ENCODE results near the gene COL15A1.
A peak's percentile ranks its signal among the peaks of the same experiment; 100 is the strongest.

Gene COL15A1

GRCh38 chr9:99044827-99045226 is 101.1 kb downstream of the COL15A1 start:
- H3K4me3 ChIP-seq (ENCODE audit: low read depth, low read length) = no peak overlapping the region
- no peak for DNase-seq (ENCODE audit: low read depth)

GRCh38 chr9:99046068-99046467 is 102.4 kb downstream of the COL15A1 start:
- no peak overlapping the region for H3K4me3 ChIP-seq (ENCODE audit: low read depth, low read length)

GRCh38 chr9:99046542-99047071 is 102.9 kb downstream of the COL15A1 start:
- H3K4me3 ChIP-seq (ENCODE audit: low read depth, low read length) = no peak overlapping the region
- no peak for DNase-seq (ENCODE audit: low read depth)

More at GRCh38 chr9:99046068-99046467, 102.4 kb downstream of the COL15A1 start:
- no peak for DNase-seq (ENCODE audit: low read depth)

- no peak overlapping the region for H3K4me3 ChIP-seq (ENCODE audit: low read depth, low read length)
- no peak for DNase-seq (ENCODE audit: low read depth)
These were observed 105.5 kb downstream of the COL15A1 start for GRCh38 chr9:99049228-99049627.

- DNase-seq (ENCODE audit: low read depth) = no peak
- no peak overlapping the region for H3K4me3 ChIP-seq (ENCODE audit: low read depth, low read length)
These were observed 105.9 kb downstream of the COL15A1 start for GRCh38 chr9:99049641-99050040.

GRCh38 chr9:99050292-99050911 is 106.7 kb downstream of the COL15A1 start:
- peak; percentile 37 for DNase-seq (ENCODE audit: low read depth)
- H3K4me3 ChIP-seq (ENCODE audit: low read depth, low read length) = no peak overlapping the region

- no peak overlapping the region for H3K4me3 ChIP-seq (ENCODE audit: low read depth, low read length)
- no peak for DNase-seq (ENCODE audit: low read depth)
These were observed 107.2 kb downstream of the COL15A1 start for GRCh38 chr9:99050924-99051323.

- DNase-seq (ENCODE audit: low read depth) = no peak
- no peak overlapping the region for H3K4me3 ChIP-seq (ENCODE audit: low read depth, low read length)
These were observed 107.7 kb downstream of the COL15A1 start for GRCh38 chr9:99051406-99051805.

- DNase-seq (ENCODE audit: low read depth) = no peak
- no peak overlapping the region for H3K4me3 ChIP-seq (ENCODE audit: low read depth, low read length)
These were observed 108.1 kb downstream of the COL15A1 start for GRCh38 chr9:99051851-99052250.

GRCh38 chr9:99052815-99053715 is 109.4 kb downstream of the COL15A1 start:
- H3K4me3 ChIP-seq (ENCODE audit: low read depth, low read length) = no peak overlapping the region
- DNase-seq (ENCODE audit: low read depth) = no peak

GRCh38 chr9:99054581-99054980 is 110.9 kb downstream of the COL15A1 start:
- H3K4me3 ChIP-seq (ENCODE audit: low read depth, low read length) = no peak overlapping the region
- DNase-seq (ENCODE audit: low read depth) = no peak

- no peak for DNase-seq (ENCODE audit: low read depth)
- no peak overlapping the region for H3K4me3 ChIP-seq (ENCODE audit: low read depth, low read length)
These were observed 111.7 kb downstream of the COL15A1 start for GRCh38 chr9:99055384-99055783.

GRCh38 chr9:99056186-99056585 is 112.5 kb downstream of the COL15A1 start:
- DNase-seq (ENCODE audit: low read depth) = no peak
- no peak overlapping the region for H3K4me3 ChIP-seq (ENCODE audit: low read depth, low read length)

GRCh38 chr9:99056886-99057664 is 113.4 kb downstream of the COL15A1 start:
- H3K4me3 ChIP-seq (ENCODE audit: low read depth, low read length) = no peak overlapping the region
- DNase-seq (ENCODE audit: low read depth) = peak; percentile 52

GRCh38 chr9:99057665-99058625 is 114.2 kb downstream of the COL15A1 start:
- H3K4me3 ChIP-seq (ENCODE audit: low read depth, low read length) = no peak overlapping the region
- DNase-seq (ENCODE audit: low read depth) = peak; percentile 69

- no peak for DNase-seq (ENCODE audit: low read depth)
- no peak overlapping the region for H3K4me3 ChIP-seq (ENCODE audit: low read depth, low read length)
These were observed 115.5 kb downstream of the COL15A1 start for GRCh38 chr9:99058964-99059921.

- no peak for DNase-seq (ENCODE audit: low read depth)
- no peak overlapping the region for H3K4me3 ChIP-seq (ENCODE audit: low read depth, low read length)
These were observed 116.9 kb downstream of the COL15A1 start for GRCh38 chr9:99060621-99061020.

GRCh38 chr9:99062549-99062948 is 118.8 kb downstream of the COL15A1 start:
- DNase-seq (ENCODE audit: low read depth) = no peak
- H3K4me3 ChIP-seq (ENCODE audit: low read depth, low read length) = no peak overlapping the region
